Smooth muscle cell (in vitro differentiated cells): ENCODE data around the gene NABP2. TPM values are rescaled to one million over a fixed set of nuclear protein-coding genes. Genes with fewer than 3 reads are reported as not detected.

Source experiments
- DNase-seq: peaks from one replicate; lab custom pipeline; 2025; ENCODE audit not compliant: unreplicated experiment; lab: John Stamatoyannopoulos, UW
- H2AFZ ChIP-seq: fragments of 200-600 bp; sonication (generic); 2 replicates; pipeline ENCODE4 v1.6.0; 2016; ENCODE audit warnings: antibody characterized with exemption, low read depth, mild to moderate bottlenecking
- H3F3A ChIP-seq: fragments of 200-600 bp; sonication (generic); 2 replicates; pipeline ENCODE4 v1.6.0; 2017; ENCODE audit warnings: antibody characterized with exemption, low read depth
- H3K27ac ChIP-seq: fragments of 200-600 bp; sonication (generic); 2 replicates; pipeline ENCODE4 v1.5.1; 2016; ENCODE audit warnings: low read depth, mild to moderate bottlenecking
- H3K27me3 ChIP-seq: fragments of 200-600 bp; sonication (generic); 2 replicates; pipeline ENCODE4 v1.6.1; 2016; ENCODE audit warnings: low read depth, mild to moderate bottlenecking
- H3K36me3 ChIP-seq: fragments of 200-600 bp; sonication (generic); 2 replicates; pipeline ENCODE4 v1.5.1; 2016; ENCODE audit warnings: low read depth
- H3K4me1 ChIP-seq: fragments of 200-600 bp; sonication (generic); 2 replicates; pipeline ENCODE4 v1.5.1; 2016; ENCODE audit warnings: low read depth
- H3K4me2 ChIP-seq: fragments of 200-600 bp; sonication (generic); 2 replicates; pipeline ENCODE4 v1.6.0; 2016; ENCODE audit warnings: mild to moderate bottlenecking
- H3K4me3 ChIP-seq: fragments of 200-600 bp; sonication (generic); 2 replicates; pipeline ENCODE4 v1.5.1; 2016; ENCODE audit warnings: mild to moderate bottlenecking
- H3K79me2 ChIP-seq: fragments of 200-600 bp; sonication (generic); 2 replicates; pipeline ENCODE4 v1.6.0; 2016; ENCODE audit warnings: low read depth, mild to moderate bottlenecking
- H3K9ac ChIP-seq: fragments of 200-600 bp; sonication (generic); 2 replicates; pipeline ENCODE4 v1.6.0; 2016; ENCODE audit warnings: low read depth
- H3K9me3 ChIP-seq: fragments of 200-600 bp; sonication (generic); replicated peaks from 2 replicates; pipeline ENCODE4 v1.5.1; 2016; ENCODE audit warnings: low read depth
- H4K20me1 ChIP-seq: fragments of 200-600 bp; sonication (generic); 2 replicates; pipeline ENCODE4 v1.6.0; 2016; ENCODE audit warnings: low read depth
- CTCF ChIP-seq: fragments of 200-600 bp; sonication (generic); IDR thresholded peaks from 2 replicates; pipeline ENCODE4 v1.5.1; 2017; ENCODE audit warnings: borderline replicate concordance, mild to moderate bottlenecking, antibody characterized with exemption; ENCODE audit not compliant: insufficient read depth, poor library complexity, severe bottlenecking
- WGBS: methylation state at CpG from one replicate; pipeline ENCODE4 v1.1.7; 2016; ENCODE audit warnings: low lambda C conversion rate; 5-methylcytosine and 5-hydroxymethylcytosine counted together
- polyA plus RNA-seq: library from polyadenylated mRNA; unstranded; fragments of >200 nt; fragmentation: Nextera tagmentation; extraction: Ambion mirVana; gene quantifications from 2 replicates; pipeline ENCODE4 v1.2.1, GENCODE V29; 2016
- total RNA-seq: library from RNA; depleted of rRNA; stranded (reverse); fragments of >200 nt; gene quantifications from 2 replicates; pipeline ENCODE4 v1.2.3, GENCODE V29; 2014

The NABP2 gene
- total and polyA plus RNA-seq, 2 experiments from 2014 or later = 14.2 to 33.8 TPM

GRCh38 chr12:56253091-56253490, 28.9 kb downstream of the NABP2 start:
- peaks cover 59% of the 10 kb centered on the region for H4K20me1 ChIP-seq
- no peak overlapping the region for H2AFZ ChIP-seq
- peaks cover 28% of the 10 kb centered on the region for H3K79me2 ChIP-seq
- no peak overlapping the region for H3K9ac ChIP-seq
- H3F3A ChIP-seq = peaks cover 6% of the 10 kb centered on the region
- no peaks in the 10 kb centered on the region for H3K27me3 ChIP-seq
- DNase-seq = no peak
- peaks cover 17% of the 10 kb centered on the region for H3K36me3 ChIP-seq
- H3K4me1 ChIP-seq = peaks cover 14% of the 10 kb centered on the region
- H3K4me3 ChIP-seq = no peak overlapping the region
- no peak overlapping the region for H3K27ac ChIP-seq
- 97% methylated on average over 11 of the region's 11 CpGs for whole genome bisulfite sequencing
- no peak for TF ChIP-seq CTCF
- no peaks in the 10 kb centered on the region for H3K9me3 ChIP-seq
- no peak overlapping the region for H3K4me2 ChIP-seq

GRCh38 chr12:56255671-56256070, 31.5 kb downstream of the NABP2 start:
- Histone ChIP-seq H3K27ac (peak overlapping the region; percentile 68), H3K4me2 (no peak overlapping the region), H3K9me3 (no peaks in the 10 kb centered on the region), H4K20me1 (peaks cover 50% of the 10 kb centered on the region), H3K4me3 (no peak overlapping the region), H3K9ac (no peak overlapping the region), H2AFZ (no peak overlapping the region), H3K36me3 (peaks cover 17% of the 10 kb centered on the region), H3K79me2 (peaks cover 29% of the 10 kb centered on the region), H3K27me3 (no peaks in the 10 kb centered on the region), H3F3A (peaks cover 15% of the 10 kb centered on the region), H3K4me1 (peaks cover 19% of the 10 kb centered on the region)
- DNase-seq = no peak
- no peak for TF ChIP-seq CTCF
- 95% methylated on average over 7 of the region's 7 CpGs for WGBS

- WGBS = 28% methylated on average over 4 of the region's 4 CpGs
- H3K36me3 ChIP-seq = peaks cover 17% of the 10 kb centered on the region
- H3K4me3 ChIP-seq = peak overlapping the region; percentile 99
- TF ChIP-seq CTCF = peak; percentile 4
- no peak overlapping the region for H2AFZ ChIP-seq
- H3F3A ChIP-seq = peaks cover 15% of the 10 kb centered on the region
- DNase-seq = no peak
- peak overlapping the region; percentile 37 for H3K9ac ChIP-seq
- H3K27ac ChIP-seq = peak overlapping the region; percentile 68
- no peaks in the 10 kb centered on the region for H3K27me3 ChIP-seq
- H3K79me2 ChIP-seq = peaks cover 29% of the 10 kb centered on the region
- peaks cover 19% of the 10 kb centered on the region for H3K4me1 ChIP-seq
- peak overlapping the region; percentile 99 for H3K4me2 ChIP-seq
- H3K9me3 ChIP-seq = no peaks in the 10 kb centered on the region
- H4K20me1 ChIP-seq = peaks cover 50% of the 10 kb centered on the region
Observed at GRCh38 chr12:56256326-56256960, 32.3 kb downstream of the NABP2 start.

GRCh38 chr12:56257071-56257470, 32.9 kb downstream of the NABP2 start:
- Histone ChIP-seq H4K20me1 (peaks cover 50% of the 10 kb centered on the region), H3K27ac (peak overlapping the region; percentile 68), H3K4me2 (peak overlapping the region; percentile 99), H3K9ac (peak overlapping the region; percentile 87), H3K4me1 (peaks cover 19% of the 10 kb centered on the region), H3F3A (peaks cover 15% of the 10 kb centered on the region), H3K27me3 (no peaks in the 10 kb centered on the region), H3K9me3 (no peaks in the 10 kb centered on the region), H2AFZ (no peak overlapping the region), H3K36me3 (peaks cover 17% of the 10 kb centered on the region), H3K79me2 (peaks cover 29% of the 10 kb centered on the region), H3K4me3 (peak overlapping the region; percentile 99)
- 42% methylated on average over 8 of the region's 8 CpGs for WGBS
- TF ChIP-seq CTCF = no peak
- no peak for DNase-seq
